ENCODE results near the gene OR13C8. TPM values are rescaled to one million over a fixed set of nuclear protein-coding genes. Genes with fewer than 3 reads are reported as not detected.
"Not testable (repeated sequence)": the region's sequence is repeated elsewhere in the genome, so short reads cannot be mapped to it uniquely, and the experiment has no call there.

Gene OR13C8
- total RNA-seq, 1 donor = not detected

GRCh38 chr9:104577263-104577662 is 8.3 kb downstream of the OR13C8 start:
- H3K27ac ChIP-seq (ENCODE audit: low read depth, low read length) = no peak overlapping the region
- no peaks in the 10 kb centered on the region for H3K4me1 ChIP-seq (ENCODE audit: insufficient read depth, low read length)
- H4K20me1 ChIP-seq (ENCODE audit: insufficient read depth, low read length) = no peaks in the 10 kb centered on the region
- H2AFZ ChIP-seq (ENCODE audit: low read length) = no peak overlapping the region
- no peak for DNase-seq (ENCODE audit: insufficient read length, low spot score, missing footprints)
- H3K79me2 ChIP-seq (ENCODE audit: insufficient read depth, low read length) = no peaks in the 10 kb centered on the region
- no peaks in the 10 kb centered on the region for H3K27me3 ChIP-seq (ENCODE audit: insufficient read depth, low read length)
- no peak overlapping the region for H3K4me2 ChIP-seq (ENCODE audit: insufficient read depth, low read length)
- no peaks in the 10 kb centered on the region for H3K9me3 ChIP-seq (ENCODE audit: low read depth, low read length)
- no peak overlapping the region for H3K4me3 ChIP-seq (ENCODE audit: insufficient read depth, low read length)
- H3K36me3 ChIP-seq (ENCODE audit: insufficient read depth, low read length) = no peaks in the 10 kb centered on the region
- no peak for TF ChIP-seq CTCF (IDR thresholded peaks at IDR 0.05; ENCODE audit: extremely low read depth, low read depth, low read length)

- Histone ChIP-seq H3K4me2 (ENCODE audit: insufficient read depth, low read length) (no peak overlapping the region), H3K4me1 (ENCODE audit: insufficient read depth, low read length) (no peaks in the 10 kb centered on the region), H3K9me3 (ENCODE audit: low read depth, low read length) (no peaks in the 10 kb centered on the region)
Measured at GRCh38 chr9:104580562-104580961, 11.6 kb downstream of the OR13C8 start.

DNA sequence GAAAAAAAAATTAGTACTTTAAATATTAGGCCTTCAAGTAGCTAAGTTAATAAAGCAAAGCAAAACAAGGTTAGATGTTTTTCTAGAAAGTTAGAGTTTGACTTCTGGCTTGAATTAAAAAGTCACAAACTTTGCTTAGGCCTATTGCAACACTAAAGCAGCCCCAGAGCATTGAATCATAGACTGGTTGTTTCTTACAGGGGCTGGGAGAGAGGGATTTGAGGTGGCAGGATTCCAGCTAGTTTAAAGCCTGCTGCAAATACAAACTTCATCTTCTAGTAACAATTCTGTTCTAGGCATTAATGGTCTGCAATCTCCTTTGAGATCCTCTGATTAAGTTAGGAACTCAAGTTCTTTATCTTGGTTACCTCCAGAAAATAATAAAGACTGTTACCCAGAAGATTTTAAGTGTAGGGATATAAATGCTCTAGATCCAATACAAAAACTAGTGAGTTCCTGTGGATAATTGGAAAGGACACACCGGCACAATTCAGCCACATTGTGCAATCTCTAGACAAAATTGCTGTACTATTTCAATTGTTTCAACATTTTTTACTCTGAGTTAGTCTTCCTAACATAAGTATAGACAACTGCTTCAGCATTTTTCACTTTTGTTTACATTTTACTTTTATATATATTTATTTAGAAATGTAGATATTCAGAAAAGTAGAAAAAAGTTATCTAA is 17.7 kb downstream of the OR13C8 start:
- H3K9me3 ChIP-seq (ENCODE audit: low read depth, low read length) = no peaks in the 10 kb centered on the region
- H3K36me3 ChIP-seq (ENCODE audit: insufficient read depth, low read length) = no peaks in the 10 kb centered on the region
- TF ChIP-seq CTCF (IDR thresholded peaks at IDR 0.05; ENCODE audit: extremely low read depth, low read depth, low read length) = no peak
- H3K4me3 ChIP-seq (ENCODE audit: insufficient read depth, low read length) = no peak overlapping the region
- H4K20me1 ChIP-seq (ENCODE audit: insufficient read depth, low read length) = no peaks in the 10 kb centered on the region
- no peaks in the 10 kb centered on the region for H3K4me1 ChIP-seq (ENCODE audit: insufficient read depth, low read length)
- DNase-seq (ENCODE audit: insufficient read length, low spot score, missing footprints) = no peak
- H3K27ac ChIP-seq (ENCODE audit: low read depth, low read length) = no peak overlapping the region
- H3K4me2 ChIP-seq (ENCODE audit: insufficient read depth, low read length) = no peak overlapping the region
- H2AFZ ChIP-seq (ENCODE audit: low read length) = no peak overlapping the region
- H3K79me2 ChIP-seq (ENCODE audit: insufficient read depth, low read length) = no peaks in the 10 kb centered on the region
- H3K27me3 ChIP-seq (ENCODE audit: insufficient read depth, low read length) = no peaks in the 10 kb centered on the region

More at GRCh38 chr9:104580562-104580961, 11.6 kb downstream of the OR13C8 start:
- no peak overlapping the region for H3K27ac ChIP-seq (ENCODE audit: low read depth, low read length)
- no peaks in the 10 kb centered on the region for H3K36me3 ChIP-seq (ENCODE audit: insufficient read depth, low read length)
- H3K4me3 ChIP-seq (ENCODE audit: insufficient read depth, low read length) = no peak overlapping the region
- no peak for DNase-seq (ENCODE audit: insufficient read length, low spot score, missing footprints)
- H3K27me3 ChIP-seq (ENCODE audit: insufficient read depth, low read length) = no peaks in the 10 kb centered on the region
- TF ChIP-seq CTCF (IDR thresholded peaks at IDR 0.05; ENCODE audit: extremely low read depth, low read depth, low read length) = no peak
- H4K20me1 ChIP-seq (ENCODE audit: insufficient read depth, low read length) = no peaks in the 10 kb centered on the region
- no peaks in the 10 kb centered on the region for H3K79me2 ChIP-seq (ENCODE audit: insufficient read depth, low read length)
- H2AFZ ChIP-seq (ENCODE audit: low read length) = no peak overlapping the region

DNA sequence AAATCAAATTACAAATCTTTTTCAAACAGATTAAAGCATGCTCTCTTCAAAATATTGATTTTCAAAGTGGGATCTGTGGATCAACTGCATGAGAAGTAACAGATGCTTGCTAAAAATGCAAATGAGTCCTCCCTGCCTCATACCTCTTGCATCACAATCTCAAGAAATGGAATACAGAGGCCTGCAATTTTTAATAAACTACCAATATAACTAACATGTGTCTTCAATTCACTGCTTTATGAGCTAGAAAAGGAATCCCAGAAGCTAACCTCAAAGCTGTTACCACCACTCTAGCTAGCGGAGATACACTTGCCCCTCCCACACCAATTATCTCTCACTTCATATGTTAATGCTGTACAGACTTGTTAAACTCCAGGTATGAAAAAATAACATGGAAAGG is 20.7 kb downstream of the OR13C8 start:
- TF ChIP-seq CTCF (IDR thresholded peaks at IDR 0.05; ENCODE audit: extremely low read depth, low read depth, low read length) = no peak

DNA sequence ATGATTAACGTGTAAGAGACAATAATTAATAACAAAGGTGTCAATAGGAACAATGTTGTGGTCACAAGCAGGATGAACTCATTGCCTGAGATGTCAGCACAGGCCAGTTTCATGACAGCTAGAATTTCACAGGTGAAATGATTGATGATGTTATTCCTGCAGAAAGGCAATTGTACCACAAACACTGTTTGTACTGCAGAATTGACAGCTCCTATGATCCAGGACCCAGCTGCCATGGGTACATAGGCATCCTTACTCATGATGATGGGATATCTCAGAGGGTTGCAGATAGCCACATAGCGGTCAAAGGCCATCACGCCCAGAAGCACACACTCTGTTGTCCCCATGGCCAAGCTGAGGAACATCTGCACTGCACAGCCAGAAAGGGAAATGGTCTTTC is 29.8 kb downstream of the OR13C8 start:
- H3K4me3 ChIP-seq (ENCODE audit: insufficient read depth, low read length) = not testable (repeated sequence)

More for the DNA sequence above, 20.7 kb downstream of the OR13C8 start:
- Histone ChIP-seq H3K4me2 (ENCODE audit: insufficient read depth, low read length) (no peak overlapping the region), H4K20me1 (ENCODE audit: insufficient read depth, low read length) (no peaks in the 10 kb centered on the region), H3K27ac (ENCODE audit: low read depth, low read length) (no peak overlapping the region), H3K36me3 (ENCODE audit: insufficient read depth, low read length) (no peaks in the 10 kb centered on the region), H2AFZ (ENCODE audit: low read length) (no peak overlapping the region), H3K9me3 (ENCODE audit: low read depth, low read length) (no peaks in the 10 kb centered on the region), H3K79me2 (ENCODE audit: insufficient read depth, low read length) (no peaks in the 10 kb centered on the region), H3K4me1 (ENCODE audit: insufficient read depth, low read length) (no peaks in the 10 kb centered on the region), H3K27me3 (ENCODE audit: insufficient read depth, low read length) (no peaks in the 10 kb centered on the region), H3K4me3 (ENCODE audit: insufficient read depth, low read length) (no peak overlapping the region)
- no peak for DNase-seq (ENCODE audit: insufficient read length, low spot score, missing footprints)

DNA sequence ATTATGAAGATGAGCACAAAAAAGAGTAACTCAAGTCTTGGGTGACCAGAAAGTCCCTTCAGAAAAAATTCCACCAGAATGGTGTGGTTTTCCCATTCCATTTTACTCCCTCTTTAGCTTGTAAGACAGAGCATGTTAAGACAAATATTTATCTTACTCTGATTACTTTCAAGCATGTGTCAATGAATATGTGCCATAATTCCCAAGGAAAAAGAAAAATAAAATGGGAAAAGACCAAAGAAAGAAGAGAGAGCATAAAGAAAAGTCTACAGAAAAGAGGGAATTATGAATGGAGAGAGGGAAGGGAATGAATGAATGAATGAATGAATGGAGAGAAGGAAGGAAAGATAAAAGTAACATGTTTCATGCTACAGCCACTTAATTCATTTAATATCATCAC is 30.3 kb downstream of the OR13C8 start, which contains the start of gene OR13C5:
Gene OR13C5 (minus strand): TSS at position 101 of the 400 bp plus-strand sequence. CDS start 0 bp downstream, at position 101.
- not testable (repeated sequence) for DNase-seq (ENCODE audit: insufficient read length, low spot score, missing footprints); H4K20me1 ChIP-seq (ENCODE audit: insufficient read depth, low read length)

More for the DNA sequence above, 29.8 kb downstream of the OR13C8 start:
- H3K27ac ChIP-seq (ENCODE audit: low read depth, low read length); H3K4me1 ChIP-seq (ENCODE audit: insufficient read depth, low read length); H3K79me2 ChIP-seq (ENCODE audit: insufficient read depth, low read length); H4K20me1 ChIP-seq (ENCODE audit: insufficient read depth, low read length); H3K9me3 ChIP-seq (ENCODE audit: low read depth, low read length); H3K36me3 ChIP-seq (ENCODE audit: insufficient read depth, low read length); DNase-seq (ENCODE audit: insufficient read length, low spot score, missing footprints); H3K4me2 ChIP-seq (ENCODE audit: insufficient read depth, low read length); H2AFZ ChIP-seq (ENCODE audit: low read length); H3K27me3 ChIP-seq (ENCODE audit: insufficient read depth, low read length): not testable (repeated sequence)

More for the DNA sequence above, 30.3 kb downstream of the OR13C8 start, which contains the start of gene OR13C5:
- not testable (repeated sequence) for H2AFZ ChIP-seq (ENCODE audit: low read length); H3K79me2 ChIP-seq (ENCODE audit: insufficient read depth, low read length); H3K36me3 ChIP-seq (ENCODE audit: insufficient read depth, low read length); H3K27me3 ChIP-seq (ENCODE audit: insufficient read depth, low read length); H3K4me2 ChIP-seq (ENCODE audit: insufficient read depth, low read length); H3K4me3 ChIP-seq (ENCODE audit: insufficient read depth, low read length); H3K4me1 ChIP-seq (ENCODE audit: insufficient read depth, low read length); H3K9me3 ChIP-seq (ENCODE audit: low read depth, low read length); H3K27ac ChIP-seq (ENCODE audit: low read depth, low read length)
